GM12892 (cell line): ENCODE data around the gene SYT12.
"Not testable (repeated sequence)": the region's sequence is repeated elsewhere in the genome, so short reads cannot be mapped to it uniquely, and the experiment has no call there.

ENCODE experiments used
- DNase-seq: peaks from one replicate; pipeline ENCODE4 v3.0.0; 2011; ENCODE audit not compliant: insufficient read length
- FAIRE-seq: peaks from 2 replicates; lab custom pipeline; 2011; peaks lifted over from hg19 to GRCh38; lab: Jason Lieb, UNC
- POLR2A ChIP-seq: IDR thresholded peaks from 2 replicates; pipeline ENCODE4 v1.6.1; 2011; ENCODE audit warnings: low read depth, low read length, control low read depth
- POLR2AphosphoS5 ChIP-seq: IDR thresholded peaks from 2 replicates; pipeline ENCODE4 v1.6.1; 2011; ENCODE audit warnings: low read depth, low read length, control low read depth
- TAF1 ChIP-seq: IDR thresholded peaks from 2 replicates; pipeline ENCODE4 v1.6.1; 2011; ENCODE audit warnings: low read depth, mild to moderate bottlenecking, control low read depth, low read length, borderline replicate concordance

The SYT12 gene

DNA sequence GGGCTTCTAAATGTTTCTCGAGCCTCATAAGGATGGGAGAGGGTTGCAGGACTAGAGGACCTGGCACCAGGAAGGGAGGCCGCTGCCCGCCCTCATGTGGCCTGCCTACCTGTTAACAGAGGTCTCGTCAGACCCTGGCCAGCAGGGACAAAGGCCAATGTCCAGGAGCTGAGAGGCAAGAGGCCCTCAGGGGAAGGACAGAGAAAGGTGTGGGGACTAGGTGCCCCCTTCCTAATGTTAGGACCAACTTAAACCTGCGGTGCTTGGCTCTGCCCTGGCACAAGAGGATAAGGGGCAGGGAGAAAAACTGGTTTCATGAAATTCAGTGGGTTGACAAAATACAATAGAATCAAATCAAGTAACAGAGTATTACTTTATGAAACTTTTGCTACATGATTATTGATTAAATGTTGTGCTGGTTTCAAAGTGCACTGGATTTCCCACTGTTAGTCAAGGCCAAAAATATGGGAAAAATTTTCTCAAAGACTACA is 20.0 kb upstream of the SYT12 start:
- DNase-seq, result no peak
- FAIRE-seq, result no peak
- TF ChIP-seq POLR2AphosphoS5 (no peak), TAF1 (no peak), POLR2A (no peak)

DNA sequence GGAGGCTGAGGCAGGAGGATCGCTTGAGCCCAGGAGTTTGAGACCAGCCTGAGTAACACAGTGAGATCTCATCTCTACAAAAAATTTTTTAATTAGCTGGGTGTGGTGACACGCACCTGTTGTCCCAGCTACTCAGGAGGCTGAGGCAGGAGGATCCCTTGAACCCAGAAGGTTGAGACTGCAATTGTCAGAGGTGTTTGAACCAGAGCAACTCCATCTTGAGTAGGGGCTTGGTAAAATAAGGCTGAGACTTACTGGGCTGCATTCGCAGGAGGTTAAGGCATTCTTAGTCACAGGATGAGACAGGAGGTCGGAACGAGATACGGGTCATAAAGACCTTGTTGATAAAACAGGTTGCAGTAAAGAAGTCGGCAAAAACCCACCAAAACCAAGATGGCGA is 17.7 kb upstream of the SYT12 start:
- FAIRE-seq, DNase-seq: not testable (repeated sequence)

DNA sequence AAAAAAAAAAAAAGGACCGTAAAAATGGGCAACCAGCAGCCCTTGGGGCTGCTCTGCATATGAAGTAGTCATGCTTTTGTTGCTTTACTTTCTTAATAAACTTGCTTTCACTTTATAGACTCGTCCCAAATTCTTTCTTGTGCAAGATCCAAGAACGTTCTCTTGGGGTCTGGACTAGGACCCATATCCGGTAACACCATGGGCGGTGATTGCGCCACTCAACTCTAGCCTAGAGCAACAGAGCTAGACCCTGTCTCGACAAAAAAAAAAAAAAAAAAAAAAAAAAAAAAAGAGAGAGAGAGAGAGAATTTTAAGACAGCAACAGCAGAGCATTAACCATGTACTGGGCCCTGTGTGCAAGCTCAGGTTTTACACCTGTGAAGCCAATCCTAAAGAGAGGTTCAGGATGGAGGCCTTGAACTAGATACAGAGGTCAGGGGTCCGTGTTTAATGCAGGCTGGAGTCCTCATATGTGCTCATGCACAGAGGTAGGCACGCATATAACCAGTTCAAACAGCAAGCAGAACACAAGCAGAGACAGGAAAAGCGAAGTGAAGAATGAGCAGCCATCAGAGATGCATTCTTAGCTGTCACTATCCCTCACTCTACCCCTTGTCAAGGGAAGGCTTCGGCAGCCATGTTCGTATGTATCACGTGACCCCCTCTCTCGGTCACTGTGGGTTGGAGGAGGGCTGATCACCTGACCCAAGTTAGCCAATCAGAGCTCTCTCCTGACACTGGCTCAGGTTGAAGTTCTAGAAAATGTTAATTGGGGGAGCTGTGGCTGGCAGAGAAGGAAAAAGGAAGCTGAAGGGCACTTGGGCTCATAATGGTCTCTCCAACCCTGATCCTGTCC is 16.7 kb upstream of the SYT12 start:
- FAIRE-seq (peak; percentile 50), DNase-seq (no peak)
- TF ChIP-seq TAF1 (no peak), POLR2AphosphoS5 (no peak), POLR2A (no peak)

DNA sequence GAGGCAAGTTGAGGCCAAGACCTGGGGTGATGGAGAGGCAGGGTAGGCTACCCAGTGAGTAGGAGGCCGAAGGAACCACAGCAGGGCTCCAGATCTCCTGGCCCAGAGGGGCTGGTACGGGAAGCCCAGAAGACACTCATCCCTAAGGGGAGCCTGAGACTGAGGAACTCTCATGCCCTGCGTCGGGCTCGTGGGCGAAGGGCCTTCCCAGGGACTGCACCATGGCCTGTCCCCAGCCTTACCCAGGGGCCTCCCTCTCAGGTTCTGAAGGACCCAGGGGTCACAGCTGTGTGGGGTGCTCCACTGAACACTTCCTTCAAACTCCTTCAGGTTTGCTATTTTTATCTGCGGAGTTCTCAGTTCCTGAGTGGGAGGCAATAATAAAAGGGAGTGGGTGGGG is 15.8 kb upstream of the SYT12 start:
- FAIRE-seq, result no peak
- no peak for TF ChIP-seq POLR2AphosphoS5
- no peak for TF ChIP-seq TAF1
- TF ChIP-seq POLR2A, result no peak
- no peak for DNase-seq

DNA sequence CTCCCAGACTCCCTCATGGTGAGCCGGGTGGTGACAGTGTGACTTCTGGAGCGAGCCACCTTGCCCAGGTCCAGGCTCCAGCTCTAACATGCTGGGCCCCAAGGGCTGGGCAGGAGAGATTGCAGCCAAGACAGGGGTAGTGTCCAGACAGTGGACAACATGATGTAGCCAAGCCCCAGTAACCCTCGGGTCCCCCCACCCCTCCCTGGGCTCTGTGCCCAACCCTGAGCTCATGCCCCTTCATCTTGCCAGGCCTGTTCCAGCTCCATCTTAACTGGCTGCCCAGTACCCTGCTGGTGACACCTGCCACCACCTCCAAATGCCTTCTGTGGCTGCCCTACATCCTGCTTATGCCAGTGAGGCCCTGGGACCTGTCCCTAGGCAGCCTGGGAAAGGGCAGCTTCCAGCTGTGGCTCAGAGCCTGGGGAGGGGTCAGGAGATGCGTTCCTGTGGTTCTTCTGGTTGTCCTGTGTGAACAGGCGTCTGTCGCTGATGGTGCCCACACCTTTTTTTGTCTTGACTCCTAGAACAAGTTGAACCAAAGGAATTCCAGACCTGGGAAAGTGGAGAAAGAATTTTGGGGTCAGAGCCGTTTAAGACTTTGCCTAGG is 12.5 kb upstream of the SYT12 start:
- FAIRE-seq (no peak), DNase-seq (no peak)
- TF ChIP-seq TAF1, result no peak
- TF ChIP-seq POLR2AphosphoS5, result no peak
- TF ChIP-seq POLR2A, result no peak

DNA sequence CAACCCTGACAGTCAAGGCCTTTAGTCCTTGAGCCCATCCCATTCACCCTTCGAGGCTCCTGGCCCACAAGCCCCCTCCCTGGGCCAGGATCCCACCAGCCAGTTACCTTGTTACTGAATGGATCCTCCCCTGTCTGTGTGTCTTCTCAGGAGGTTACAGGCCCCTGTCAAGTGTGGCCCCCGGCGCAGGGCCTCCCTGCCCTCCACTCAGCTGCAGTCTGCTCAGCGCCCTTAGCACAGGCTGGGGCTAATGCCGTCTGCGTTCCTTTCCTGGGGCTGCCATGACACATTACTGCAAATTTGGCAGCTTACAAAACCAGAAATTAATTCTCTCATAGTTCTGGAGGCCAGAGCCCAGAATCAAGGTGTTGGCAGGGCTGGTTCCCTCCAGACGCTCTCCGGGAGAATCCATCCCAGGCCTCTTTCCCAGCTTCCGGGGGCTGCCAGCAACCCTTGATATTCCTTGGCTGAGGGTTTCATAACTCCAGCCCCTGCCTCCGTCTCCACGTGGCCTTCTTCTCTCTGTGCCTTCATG is 9.4 kb upstream of the SYT12 start:
- FAIRE-seq, result no peak
- TF ChIP-seq POLR2A (no peak), TAF1 (no peak), POLR2AphosphoS5 (no peak)
- DNase-seq, result no peak

DNA sequence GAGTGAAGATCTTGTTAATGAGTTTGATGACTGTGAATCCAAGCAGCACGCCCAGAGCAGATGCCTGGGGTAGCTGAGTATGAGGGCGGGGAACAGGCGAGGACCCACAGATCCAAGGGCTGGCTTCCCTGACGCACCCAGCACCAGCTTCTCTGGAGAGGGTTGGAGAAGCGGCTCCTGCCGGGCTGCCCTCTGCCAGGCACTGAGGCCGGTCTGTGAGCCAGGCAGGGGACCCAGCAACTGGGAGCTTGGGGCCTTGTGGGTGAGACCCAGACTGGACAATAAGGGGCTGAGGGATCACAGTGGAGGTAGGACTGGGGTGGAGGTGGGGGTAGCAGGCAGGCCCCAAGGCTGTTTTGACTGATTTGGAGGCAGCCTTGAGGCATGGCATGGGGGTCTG is 8.6 kb upstream of the SYT12 start:
- FAIRE-seq, result no peak
- no peak for DNase-seq
- TF ChIP-seq TAF1 (no peak), POLR2AphosphoS5 (no peak), POLR2A (no peak)

DNA sequence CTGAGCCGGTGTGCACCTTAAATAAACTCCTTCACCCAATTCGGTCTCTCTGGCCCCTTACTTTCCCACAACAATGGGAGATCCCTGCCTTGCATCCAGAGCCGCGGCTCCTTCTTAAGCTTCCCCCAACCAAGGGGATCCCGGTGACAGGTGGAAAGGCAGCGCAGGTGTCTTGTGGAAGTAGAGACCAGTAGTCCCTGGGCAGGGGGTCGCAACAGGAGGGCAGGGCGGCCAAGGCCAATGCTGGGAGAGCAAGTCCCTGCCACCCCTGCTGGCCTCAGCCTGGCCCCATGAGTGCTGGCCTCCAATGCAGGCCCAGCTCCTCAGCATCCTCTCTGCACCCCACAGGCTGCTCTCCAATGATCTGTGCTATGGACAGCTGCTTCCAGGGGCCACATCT is 7.9 kb upstream of the SYT12 start:
- DNase-seq, result no peak
- no peak for TF ChIP-seq POLR2AphosphoS5
- TF ChIP-seq TAF1, result no peak
- TF ChIP-seq POLR2A, result no peak
- no peak for FAIRE-seq

DNA sequence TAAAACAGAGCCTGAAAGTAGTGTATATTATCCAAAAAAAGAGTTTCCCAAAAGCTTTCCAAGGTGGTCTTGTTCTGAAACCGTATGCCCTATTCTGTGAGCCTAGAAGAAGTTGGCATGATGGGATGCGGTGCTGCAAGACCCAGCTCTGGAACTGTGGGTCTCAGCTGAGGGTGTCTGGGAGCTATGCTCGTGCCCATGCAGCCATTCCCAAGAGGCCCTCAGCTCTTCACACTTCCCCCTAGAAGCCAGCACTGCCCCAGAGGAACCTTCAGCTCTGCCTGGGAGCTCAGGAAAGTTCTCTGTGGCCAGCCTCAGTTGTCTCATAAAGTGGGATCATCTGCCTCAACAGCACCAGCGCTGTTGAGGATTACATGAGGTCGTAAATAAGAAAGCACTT is 6.4 kb upstream of the SYT12 start:
- DNase-seq (no peak), FAIRE-seq (no peak)
- no peak for TF ChIP-seq TAF1

- TF ChIP-seq POLR2A, result no peak
- no peak for TF ChIP-seq POLR2AphosphoS5
- TF ChIP-seq TAF1, result no peak
- DNase-seq (no peak), FAIRE-seq (peak; percentile 83)
Observed at GRCh38 chr11:67020949-67021348, 2.0 kb upstream of the SYT12 start.

- DNase-seq (no peak), FAIRE-seq (peak; percentile 71)
- TF ChIP-seq POLR2A (no peak), POLR2AphosphoS5 (no peak)
Observed at GRCh38 chr11:67022341-67022933, 497 bp upstream of the SYT12 start.

DNA sequence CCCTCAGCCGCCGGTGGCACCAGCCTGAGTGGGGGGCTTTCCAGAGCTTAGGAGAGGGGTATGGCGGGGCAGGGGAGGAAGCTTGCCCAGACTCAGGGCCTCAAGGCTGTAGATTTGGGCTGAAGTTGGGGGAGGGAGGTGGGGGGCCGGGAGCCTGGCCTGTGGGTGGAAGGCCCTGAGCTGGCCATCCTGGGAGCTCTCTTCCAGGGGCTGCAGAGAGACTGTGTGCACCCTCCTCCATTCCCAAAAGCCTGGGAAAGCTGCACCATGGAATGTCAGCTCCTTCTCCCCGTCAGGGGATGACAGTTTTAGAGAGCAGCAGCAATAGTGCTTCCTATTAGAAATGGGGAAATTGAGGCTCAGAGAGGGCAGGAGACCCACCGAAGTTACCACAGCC is 1.0 kb downstream of the SYT12 start:
- no peak for DNase-seq
- TF ChIP-seq POLR2A, result no peak
- TF ChIP-seq POLR2AphosphoS5, result no peak
- TF ChIP-seq TAF1, result no peak

More for the DNA sequence above, 1.0 kb downstream of the SYT12 start:
- no peak for FAIRE-seq
